Ecto neural progenitor cell (in vitro differentiated cells): ENCODE results near the gene SEMA3B.
"Not testable (repeated sequence)": the region's sequence is repeated elsewhere in the genome, so short reads cannot be mapped to it uniquely, and the experiment has no call there.

Experiments
- DNase-seq: peaks from one replicate; pipeline ENCODE4 v3.0.0-alpha.2; 2018; ENCODE audit warnings: low spot score

SEMA3B gene

GRCh38 chr3:50268703-50269451 is at the start of gene SEMA3B:
Gene SEMA3B, plus strand, starts transcription at chr3:50269147. Its CDS starts 94 bp downstream, at chr3:50269241.
- no peak for DNase-seq

GRCh38 chr3:50219285-50219684 is 49.7 kb upstream of the SEMA3B start:
- no peak for DNase-seq

- DNase-seq = no peak
These were observed 48.8 kb upstream of the SEMA3B start for GRCh38 chr3:50220109-50220508.

- DNase-seq = no peak
These were observed 47.9 kb upstream of the SEMA3B start for GRCh38 chr3:50221051-50221410.

- DNase-seq = no peak
These were observed 47.4 kb upstream of the SEMA3B start for GRCh38 chr3:50221411-50222168.

GRCh38 chr3:50222169-50222528 is 46.8 kb upstream of the SEMA3B start:
- DNase-seq = no peak

GRCh38 chr3:50224639-50225038 is 44.3 kb upstream of the SEMA3B start:
- DNase-seq = no peak

- DNase-seq = no peak
These were observed 42.0 kb upstream of the SEMA3B start for GRCh38 chr3:50226888-50227389.

- peak; percentile 94 for DNase-seq
These were observed 41.4 kb upstream of the SEMA3B start for GRCh38 chr3:50227390-50228183.

- not testable (repeated sequence) for DNase-seq
These were observed 40.7 kb upstream of the SEMA3B start for GRCh38 chr3:50228184-50228763.

GRCh38 chr3:50229490-50229889 is 39.5 kb upstream of the SEMA3B start:
- DNase-seq = no peak

- DNase-seq = no peak
These were observed 38.7 kb upstream of the SEMA3B start for GRCh38 chr3:50230104-50230793.

GRCh38 chr3:50230794-50231125 is 38.2 kb upstream of the SEMA3B start:
- DNase-seq = no peak

- no peak for DNase-seq
These were observed 37.4 kb upstream of the SEMA3B start for GRCh38 chr3:50231581-50231980.

GRCh38 chr3:50232303-50232702 is 36.6 kb upstream of the SEMA3B start:
- no peak for DNase-seq

- peak; percentile 76 for DNase-seq
These were observed 35.8 kb upstream of the SEMA3B start for GRCh38 chr3:50233176-50233575.

GRCh38 chr3:50235716-50236483 is 33.0 kb upstream of the SEMA3B start, which contains the start of gene GNAI2:
Gene GNAI2, plus strand, starts transcription at chr3:50236204. Its CDS starts 132 bp downstream, at chr3:50236336.
- peak; percentile 99 for DNase-seq

- no peak for DNase-seq
These were observed 32.3 kb upstream of the SEMA3B start for GRCh38 chr3:50236484-50237132.

- DNase-seq = no peak
These were observed 31.8 kb upstream of the SEMA3B start for GRCh38 chr3:50237133-50237651.
